ENCODE measurements around the gene PYURF. TPM values are rescaled to one million over a fixed set of nuclear protein-coding genes. Genes with fewer than 3 reads are reported as not detected.

The PYURF gene
- total RNA-seq = 80.8 and 94.1 TPM in 2 replicates

GRCh38 chr4:88523325-88524129, at the start of gene PYURF:
TSS of gene PYURF (minus strand) at chr4:88523776. CDS start at chr4:88523700, 76 bp downstream.
- peak; percentile 66 to 96 for DNase-seq (ENCODE audit: low read depth in 2 of 2)

GRCh38 chr4:88570001-88570400, 46.4 kb upstream of the PYURF start:
- DNase-seq (ENCODE audit: low read depth in 2 of 2) = no peak

DNA sequence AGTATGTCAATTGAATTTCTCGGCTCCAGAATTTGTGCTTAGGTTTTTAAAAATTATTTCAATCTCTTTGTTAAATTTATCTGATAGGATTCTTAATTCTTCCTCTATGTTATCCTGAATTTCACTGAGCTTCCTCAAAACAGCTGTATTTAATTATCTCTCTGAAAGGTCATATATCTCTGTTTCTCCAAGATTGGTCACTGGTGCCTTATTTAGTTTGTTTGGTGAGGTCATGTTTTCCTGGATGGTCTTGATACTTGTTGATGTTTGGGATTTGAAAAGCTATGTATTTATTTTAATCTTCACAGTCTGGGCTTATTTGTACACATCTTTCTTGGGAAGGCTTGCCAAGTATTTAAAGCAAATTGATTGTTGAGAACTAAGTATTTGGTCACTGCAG, 44.0 kb upstream of the PYURF start:
- DNase-seq (ENCODE audit: low read depth in 2 of 2) = no peak

DNA sequence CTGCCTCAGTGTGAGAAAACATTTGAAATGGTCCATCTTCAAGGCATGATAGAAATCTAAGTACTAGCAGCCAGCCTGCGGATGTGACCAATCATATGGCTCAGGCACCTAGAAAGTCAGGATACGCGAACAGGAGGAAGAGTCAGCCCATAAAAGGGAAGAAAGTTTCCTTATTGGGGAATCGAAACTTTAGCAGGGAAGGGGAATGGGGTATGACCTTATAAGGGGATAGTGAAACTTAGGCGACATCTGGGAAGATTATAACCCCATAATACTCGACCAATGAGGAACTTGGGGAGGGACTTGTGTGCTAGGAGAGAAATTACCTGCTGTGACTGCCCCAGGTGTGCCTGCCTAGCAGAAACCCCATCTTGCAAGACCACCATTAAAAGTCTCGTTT, 26.2 kb upstream of the PYURF start:
- DNase-seq (ENCODE audit: low read depth in 2 of 2) = no peak

GRCh38 chr4:88539322-88540068, 15.9 kb upstream of the PYURF start:
- peak; percentile 33 to 61 for DNase-seq (ENCODE audit: low read depth in 2 of 2)

DNA sequence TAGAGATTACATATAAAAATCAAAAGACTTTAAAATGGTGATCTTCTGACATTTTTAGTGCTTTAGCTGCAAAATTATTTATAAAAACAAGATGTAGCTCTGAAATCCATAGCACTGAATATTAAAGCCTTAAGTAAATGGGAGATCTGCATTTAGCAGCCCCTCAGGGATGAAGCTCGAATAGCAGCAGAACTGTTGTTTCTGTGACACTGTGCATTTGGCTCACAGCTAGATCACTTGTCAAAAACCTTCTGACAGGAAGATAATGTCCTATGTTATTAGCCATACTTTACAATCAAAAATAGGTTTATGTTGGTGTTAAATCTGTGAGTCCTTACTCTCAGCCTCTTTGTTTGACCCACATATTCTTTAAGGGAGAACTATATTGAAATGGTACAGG, 14.1 kb upstream of the PYURF start:
- no peak for DNase-seq (ENCODE audit: low read depth in 2 of 2)

DNA sequence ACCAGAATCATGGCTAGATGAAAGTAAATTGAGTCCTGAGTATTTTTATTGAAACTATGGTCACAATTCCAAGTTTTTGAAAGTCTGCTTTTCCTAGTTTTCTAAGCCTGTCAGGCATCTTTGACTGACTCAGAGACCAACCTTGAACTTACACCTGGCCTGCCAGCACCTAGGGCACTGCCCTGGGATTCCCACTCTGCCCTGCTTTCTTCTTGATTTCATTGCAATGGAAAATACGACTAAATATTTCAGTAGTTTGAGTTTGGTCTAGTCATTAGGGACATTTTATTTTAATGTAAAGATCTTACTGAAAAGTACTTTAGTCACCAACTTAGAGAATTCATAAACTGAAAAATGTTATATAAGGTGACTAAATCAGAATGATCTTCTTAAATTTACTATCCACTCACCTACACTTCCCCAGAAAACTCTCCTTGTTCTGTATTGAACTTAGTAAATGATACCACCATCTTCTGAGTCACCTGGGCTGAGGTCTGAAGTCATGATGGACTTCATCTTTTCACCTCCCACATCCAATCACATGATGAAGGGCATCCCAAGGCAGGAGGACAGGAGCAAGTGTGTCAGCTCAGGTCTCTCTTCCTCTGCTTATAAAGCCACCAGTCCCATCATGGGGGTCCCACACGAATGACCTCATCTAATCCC, 11.6 kb upstream of the PYURF start:
- DNase-seq (ENCODE audit: low read depth in 2 of 2) = no peak

- peak; percentile 29 to 77 for DNase-seq (ENCODE audit: low read depth in 2 of 2)
These were observed 10.6 kb upstream of the PYURF start for GRCh38 chr4:88533937-88534750.

DNA sequence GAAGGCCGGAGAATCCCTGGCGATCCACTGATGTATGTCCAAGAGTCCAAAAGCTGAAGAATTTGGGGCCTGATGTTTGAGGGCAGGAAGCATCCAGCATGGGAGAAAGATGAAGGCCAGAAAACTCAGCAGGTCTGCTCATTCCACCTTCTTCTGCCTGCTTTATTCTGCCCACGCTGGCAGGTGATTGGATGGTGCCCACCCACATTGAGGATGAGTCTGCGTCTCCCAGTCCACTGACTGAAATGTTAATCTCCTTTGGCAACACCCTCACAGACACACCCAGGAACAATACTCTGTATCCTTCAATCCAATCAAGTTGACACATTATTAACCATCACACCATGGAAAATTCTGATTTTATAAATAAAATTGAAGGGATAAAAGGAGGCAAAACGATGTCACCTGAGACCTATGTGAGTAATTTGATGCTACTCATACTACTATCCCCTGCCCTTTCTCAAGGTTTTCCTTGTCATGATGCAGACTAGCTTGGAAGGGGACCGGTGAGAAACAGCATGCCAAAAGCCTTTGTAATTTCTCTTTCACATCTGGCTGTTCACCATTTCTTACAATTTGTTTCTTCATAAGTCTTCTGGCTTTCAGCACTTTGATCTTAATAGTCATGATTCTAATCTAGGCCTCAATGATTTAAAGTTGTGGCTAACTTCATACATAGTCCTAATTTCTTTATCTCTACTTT, 9.7 kb upstream of the PYURF start:
- DNase-seq (ENCODE audit: low read depth in 2 of 2) = peak in 1 of 2 donors; percentile 13

GRCh38 chr4:88531549-88531948, 8.0 kb upstream of the PYURF start:
- no peak for DNase-seq (ENCODE audit: low read depth in 2 of 2)

GRCh38 chr4:88528861-88529260, 5.3 kb upstream of the PYURF start:
- DNase-seq (ENCODE audit: low read depth in 2 of 2) = no peak

DNA sequence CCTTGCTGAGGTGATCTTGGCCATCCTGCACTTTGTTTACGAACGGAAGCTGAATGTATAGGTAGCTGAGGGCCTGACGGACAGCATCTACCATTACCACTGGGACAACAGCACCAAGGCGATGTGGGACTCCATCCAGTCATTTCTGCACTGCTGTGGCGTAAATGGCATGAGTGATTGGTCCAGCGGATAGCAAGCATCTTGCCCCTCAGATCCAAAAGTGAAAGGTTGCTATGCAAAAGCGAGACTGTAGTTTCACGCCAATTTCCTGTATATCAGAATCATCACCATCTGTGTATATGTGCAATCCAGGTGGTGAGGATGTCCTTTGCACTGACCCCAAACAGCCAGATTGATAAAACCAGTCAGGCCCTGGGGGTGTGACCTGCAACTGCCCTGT, 4.2 kb upstream of the PYURF start:
- DNase-seq (ENCODE audit: low read depth in 2 of 2) = no peak

GRCh38 chr4:88526221-88526815, 2.7 kb upstream of the PYURF start:
- peak in 1 of 2 donors; percentile 21 for DNase-seq (ENCODE audit: low read depth in 2 of 2)

- DNase-seq (ENCODE audit: low read depth in 2 of 2) = no peak
These were observed 595 bp upstream of the PYURF start for GRCh38 chr4:88524171-88524570.

DNA sequence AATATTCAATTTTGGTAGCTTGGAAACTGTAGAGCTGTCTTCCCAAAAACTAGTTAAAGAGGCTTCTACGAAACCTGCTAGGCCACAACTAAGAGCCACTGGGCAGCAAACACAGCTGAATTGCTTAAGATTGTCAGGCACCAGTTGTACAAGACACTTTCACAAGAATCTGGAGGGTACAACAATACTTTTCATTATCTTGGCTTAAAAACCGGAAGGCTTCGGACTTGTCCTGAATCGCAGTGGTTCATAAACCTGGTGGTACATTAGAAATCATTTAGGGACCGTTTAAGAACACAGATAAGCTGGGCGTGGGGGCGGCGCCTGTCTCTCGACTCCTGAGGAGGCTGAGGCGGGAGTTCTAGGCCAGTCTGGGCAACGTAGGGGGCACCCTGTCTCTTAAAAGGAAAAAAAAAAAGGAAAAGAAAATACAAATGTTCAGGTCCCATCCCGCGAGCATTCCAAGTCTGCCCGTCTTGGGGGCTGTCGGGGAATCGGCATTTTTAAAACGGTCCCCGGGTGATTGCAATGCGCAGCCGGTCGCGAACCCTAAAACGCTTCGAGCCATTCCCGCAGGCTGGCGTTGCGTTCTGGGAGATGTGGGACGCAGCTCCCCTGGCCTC, 763 bp downstream of the PYURF start:
- DNase-seq (ENCODE audit: low read depth in 2 of 2) = peak in 1 of 2 donors; percentile 43

GRCh38 chr4:88518911-88519310, 4.7 kb downstream of the PYURF start:
- no peak for DNase-seq (ENCODE audit: low read depth in 2 of 2)

GRCh38 chr4:88517825-88518224, 5.8 kb downstream of the PYURF start:
- no peak for DNase-seq (ENCODE audit: low read depth in 2 of 2)

- DNase-seq (ENCODE audit: low read depth in 2 of 2) = no peak
These were observed 6.8 kb downstream of the PYURF start for GRCh38 chr4:88516746-88517145.

DNA sequence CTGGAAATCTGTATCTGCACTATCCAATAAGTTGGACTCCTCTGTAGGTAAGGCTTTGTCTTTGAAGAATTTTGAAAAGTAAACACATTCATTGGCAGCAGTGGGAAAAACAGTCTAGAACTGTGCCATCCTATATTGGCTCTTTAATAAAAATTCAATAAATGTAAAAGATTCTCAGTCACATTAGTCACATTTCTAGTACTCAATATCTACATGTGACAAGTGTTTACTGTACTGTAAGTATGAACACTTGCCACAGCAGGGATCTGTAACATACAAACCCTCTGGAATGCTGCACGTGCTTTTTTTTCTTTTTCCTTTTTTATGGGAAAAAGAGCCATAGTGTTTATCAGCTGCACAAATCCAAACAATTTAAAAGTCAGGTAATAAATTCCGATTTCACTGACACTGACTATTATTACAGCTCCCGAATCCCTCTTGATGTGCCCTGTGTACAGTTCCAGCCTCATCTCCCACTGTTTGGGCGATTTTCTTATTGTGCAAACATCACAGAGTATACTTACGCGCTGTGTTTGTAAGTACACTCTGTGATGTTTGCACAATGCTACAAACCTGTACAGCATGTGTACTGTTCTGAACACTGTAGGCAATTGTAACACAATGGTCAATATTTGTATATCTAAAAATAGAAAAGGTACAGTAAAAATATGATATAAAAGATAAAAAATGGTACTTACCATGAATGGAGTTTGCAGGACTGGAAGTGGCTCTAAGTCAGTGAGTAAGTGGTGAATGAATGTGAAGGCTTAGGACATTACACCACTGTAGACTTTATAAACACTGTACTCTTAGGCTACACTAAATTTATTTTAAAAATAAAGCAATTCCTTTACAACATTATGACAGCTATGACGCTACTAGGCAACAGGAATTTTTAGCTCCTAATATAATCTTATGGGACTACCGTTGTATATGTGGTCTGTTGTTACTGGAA, 8.7 kb downstream of the PYURF start:
- no peak for DNase-seq (ENCODE audit: low read depth in 2 of 2)
